Activated CD8-positive, alpha-beta memory T cell treated with anti-CD3 and anti-CD28 coated beads, Interleukin-2, amount 50 U/mL, for 48 hours (primary cell): ENCODE data around the gene GDF10.

Experiments used
- DNase-seq: peaks from one replicate; pipeline ENCODE4 v3.0.0-alpha.2; 2020

The GDF10 gene

DNA sequence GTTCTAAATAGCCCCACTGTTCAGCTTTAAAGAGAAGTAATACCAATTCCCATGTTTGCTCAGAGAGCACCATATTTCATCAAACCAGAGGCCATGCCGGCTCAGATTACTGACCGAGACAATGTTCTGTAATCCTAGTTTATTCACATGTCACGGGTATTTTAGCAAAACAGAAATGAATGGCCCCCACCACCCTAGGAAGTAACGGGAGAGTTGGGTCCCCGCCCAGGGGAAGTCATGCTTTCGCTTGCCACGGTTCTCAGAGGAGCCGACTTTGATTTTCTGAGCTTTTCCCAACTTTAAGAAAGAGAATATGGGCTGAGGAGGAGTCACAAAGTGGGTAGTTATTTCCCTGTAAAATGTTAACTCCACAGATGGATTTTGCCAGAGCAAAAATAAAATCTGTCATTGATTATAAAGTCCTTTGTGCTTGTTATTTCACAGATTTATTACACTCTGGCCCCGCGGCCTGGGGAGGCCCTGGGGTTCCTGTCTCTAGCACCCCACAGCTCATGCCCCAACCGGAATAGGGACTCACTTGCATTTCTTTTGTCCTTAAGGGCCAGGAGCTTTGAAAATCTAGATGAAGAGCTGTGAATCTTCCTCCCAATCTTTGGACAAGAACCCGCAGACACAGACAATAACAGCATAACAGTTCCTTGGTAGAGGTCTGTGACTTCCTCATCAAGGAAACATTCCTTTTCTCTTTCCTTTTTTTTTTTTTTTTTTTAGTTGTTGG lies 3.7 kb upstream of the GDF10 start:
- no peak for DNase-seq

DNA sequence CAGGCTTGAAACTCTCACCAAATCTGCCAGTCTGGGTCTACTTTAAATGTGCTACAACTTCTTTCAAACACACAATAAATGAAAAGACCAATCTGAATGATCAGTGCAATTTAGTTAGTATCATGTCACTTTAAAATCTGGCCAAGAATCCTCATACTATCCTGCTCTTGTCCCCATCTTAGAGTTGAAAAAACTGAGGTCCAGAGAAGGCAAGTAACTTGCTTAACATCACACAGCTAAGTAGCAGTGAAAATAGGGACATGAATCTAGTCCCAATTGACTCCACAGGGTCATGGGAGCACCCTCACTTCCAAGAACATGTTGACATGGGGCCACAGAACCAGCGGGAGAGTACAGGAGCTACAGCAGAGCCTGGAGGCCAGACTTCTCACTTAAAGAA lies 3.1 kb upstream of the GDF10 start:
- DNase-seq = no peak

DNA sequence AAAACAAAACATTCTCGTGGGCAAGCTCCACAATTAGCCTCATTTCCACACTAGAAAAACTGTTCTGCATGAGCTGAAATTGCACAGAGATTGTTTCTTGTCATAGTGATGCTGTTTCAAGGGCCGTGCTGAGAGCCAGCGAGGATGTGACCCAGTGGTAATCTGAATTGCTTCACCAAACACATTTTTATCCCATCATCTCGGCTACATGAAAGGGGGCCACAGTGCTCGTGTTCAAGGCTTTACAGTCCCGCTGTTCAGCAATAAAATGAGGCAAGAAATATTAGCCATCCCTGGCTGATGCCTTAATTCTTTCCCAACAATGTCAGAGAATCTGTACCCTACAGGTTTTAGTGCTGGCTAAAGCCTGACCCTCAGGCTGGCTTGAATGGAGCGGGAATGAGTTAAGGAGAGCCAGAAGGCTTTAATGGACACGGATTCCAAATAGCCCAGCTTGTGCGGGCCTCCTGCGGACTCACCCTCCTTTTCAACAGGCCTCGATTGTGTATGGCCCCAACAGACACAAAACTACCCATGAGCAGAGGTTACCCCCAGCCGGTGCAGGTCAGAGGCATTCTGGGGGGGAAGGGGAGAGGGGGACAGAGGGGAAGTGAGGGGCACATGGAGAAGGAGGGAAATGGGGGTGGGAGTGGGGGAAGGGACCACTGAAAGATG lies 2.0 kb upstream of the GDF10 start:
- DNase-seq = no peak

DNA sequence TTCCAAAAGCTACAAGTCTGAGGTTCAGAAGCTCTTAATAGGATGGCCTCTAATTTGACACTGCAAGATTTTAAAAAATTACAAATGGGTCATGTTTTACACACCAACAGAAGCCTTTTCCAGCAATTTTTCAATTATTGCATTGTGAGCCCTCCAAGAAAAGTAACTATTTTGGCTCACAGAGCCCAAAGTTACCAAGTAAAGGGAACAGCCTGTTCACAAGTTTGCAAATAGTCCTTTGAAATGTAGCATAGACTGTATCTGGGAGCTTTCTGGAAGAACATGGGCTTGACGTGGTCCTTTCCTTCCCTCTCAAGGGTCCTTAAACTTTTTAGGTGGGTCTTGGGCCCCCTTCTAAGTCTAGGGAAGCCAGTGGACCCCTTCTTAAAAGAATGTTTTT lies 1.3 kb upstream of the GDF10 start:
- no peak for DNase-seq

DNA sequence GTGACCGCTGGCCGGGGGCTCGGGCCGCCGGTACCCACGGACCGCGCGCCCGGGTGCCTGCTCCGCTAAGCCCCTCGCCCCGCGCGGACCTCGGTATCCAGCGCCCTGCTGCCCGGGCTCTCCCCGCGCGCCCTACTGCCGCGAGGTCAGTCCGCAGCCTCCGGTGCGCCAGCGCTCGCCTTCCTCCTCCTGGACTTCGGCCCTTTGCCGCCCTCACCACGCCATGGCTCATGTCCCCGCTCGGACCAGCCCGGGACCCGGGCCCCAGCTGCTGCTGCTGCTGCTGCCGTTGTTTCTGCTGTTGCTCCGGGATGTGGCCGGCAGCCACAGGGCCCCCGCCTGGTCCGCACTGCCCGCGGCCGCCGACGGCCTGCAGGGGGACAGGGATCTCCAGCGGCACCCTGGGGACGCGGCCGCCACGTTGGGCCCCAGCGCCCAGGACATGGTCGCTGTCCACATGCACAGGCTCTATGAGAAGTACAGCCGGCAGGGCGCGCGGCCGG lies 483 bp downstream of the GDF10 start:
- DNase-seq = no peak

DNA sequence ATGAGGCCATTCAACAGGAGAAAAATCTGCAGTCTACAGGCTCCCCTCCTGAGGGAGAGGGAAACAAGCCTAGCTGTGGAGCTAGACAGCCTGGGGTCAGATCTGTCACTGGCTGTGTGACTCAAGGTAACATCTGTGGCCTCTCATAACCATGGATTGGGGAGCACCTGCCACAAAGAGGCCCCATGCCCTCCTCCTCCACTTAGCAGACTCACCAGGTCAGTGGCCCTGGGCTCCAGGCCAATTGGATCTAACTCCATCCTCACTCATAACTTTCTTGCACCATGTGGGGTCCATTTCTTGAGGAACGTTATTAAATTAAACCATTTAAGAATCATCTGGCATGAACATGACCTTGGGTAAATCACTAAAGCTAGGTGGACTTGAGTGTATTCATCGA lies 1.8 kb downstream of the GDF10 start:
- DNase-seq = no peak

DNA sequence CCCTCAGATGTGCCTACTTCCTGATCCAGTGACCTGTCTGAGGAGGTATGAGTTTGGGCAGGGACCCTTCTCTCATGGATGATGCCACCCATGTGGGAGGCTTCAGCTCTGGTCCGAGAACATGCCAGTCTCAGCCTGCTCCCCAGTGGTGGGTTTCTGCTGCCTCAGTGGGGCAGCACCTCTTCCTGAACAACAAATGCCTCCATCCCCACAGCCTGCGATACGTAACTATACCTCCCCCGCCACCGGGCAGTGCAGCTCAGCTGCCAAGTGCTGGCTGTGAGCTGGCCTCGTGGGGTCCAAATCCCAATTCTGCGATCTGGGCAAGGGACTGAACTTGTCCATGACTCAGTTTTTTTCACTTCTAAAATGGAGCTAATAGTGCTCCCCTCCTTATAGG lies 3.1 kb downstream of the GDF10 start:
- no peak for DNase-seq

DNA sequence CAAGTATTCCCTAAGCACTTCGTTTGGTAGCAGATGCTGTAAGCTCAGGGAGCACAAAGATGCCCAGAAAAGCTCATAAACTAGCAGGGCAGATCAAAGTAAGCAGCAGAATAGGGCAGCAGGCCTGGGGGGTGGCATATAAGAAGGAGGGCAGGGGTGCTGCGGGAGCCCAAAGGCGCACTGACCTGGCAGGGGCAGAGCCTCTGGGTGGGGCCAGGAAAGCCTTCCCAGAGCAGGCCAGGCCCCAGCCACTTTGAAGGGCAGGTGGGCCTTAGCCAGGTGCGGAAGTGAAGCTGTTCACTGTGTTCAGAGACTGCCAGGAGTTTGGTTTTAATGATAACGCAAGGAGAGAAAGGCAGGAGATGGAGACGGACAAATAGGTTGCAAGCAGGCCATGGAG lies 3.9 kb downstream of the GDF10 start:
- DNase-seq = no peak

DNA sequence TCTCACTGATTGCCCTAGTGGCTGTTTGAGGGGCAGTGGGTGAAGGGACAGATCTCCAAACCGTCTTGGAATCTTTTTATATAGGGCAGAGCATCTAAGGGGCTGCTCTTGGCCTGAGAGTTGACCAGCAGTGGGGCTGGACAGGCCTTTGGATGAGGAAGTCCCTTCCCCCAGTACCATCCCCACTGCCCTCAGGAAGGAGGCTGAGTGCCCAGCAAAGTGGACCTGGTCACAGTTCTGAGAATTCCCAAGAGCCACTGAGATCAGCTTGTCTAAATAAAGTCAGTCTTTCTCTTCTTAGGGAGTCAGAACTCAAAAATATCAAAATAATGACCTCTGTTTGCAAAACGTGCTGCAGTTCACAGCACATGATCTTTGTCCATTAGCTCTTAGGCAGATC lies 5.6 kb downstream of the GDF10 start:
- DNase-seq = no peak

DNA sequence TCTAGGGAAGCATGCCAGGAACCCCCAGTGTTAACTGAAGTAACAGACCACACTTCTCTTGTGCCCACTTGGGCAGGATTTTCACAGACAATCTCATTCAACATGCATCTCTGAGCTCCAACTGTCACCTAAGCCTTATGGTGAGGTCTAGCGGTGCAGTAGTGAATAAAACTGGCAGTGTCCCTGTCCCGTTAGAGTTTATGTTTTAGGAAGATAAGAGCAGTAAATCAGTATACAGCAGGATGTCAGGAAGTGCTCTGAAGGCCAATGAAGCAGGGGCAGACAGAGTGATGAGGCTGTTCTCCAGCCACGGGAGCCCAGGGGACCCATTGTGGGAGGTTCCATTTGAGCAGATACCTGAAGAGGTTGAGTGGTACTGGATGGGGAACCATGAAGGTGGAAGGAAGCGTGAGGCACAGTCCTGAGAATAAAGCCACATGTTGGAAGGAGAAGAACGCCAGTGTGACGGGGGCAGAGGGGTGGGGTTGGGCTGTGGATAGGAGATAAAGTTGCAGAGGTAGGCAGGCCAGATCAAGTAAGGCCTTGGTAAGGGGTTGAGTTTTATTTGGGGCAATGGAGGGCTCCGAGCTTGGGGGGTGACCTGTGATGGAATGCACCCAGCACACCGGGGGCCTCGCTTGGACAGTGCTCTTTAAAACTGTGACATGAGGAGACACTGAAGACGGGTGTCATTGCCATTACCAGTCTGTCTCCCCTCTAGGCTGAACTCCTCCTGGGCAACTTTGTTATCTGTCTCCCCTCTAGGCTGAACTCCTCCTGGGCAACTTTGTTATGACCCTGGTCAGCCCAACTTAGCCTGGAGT lies 6.6 kb downstream of the GDF10 start:
- no peak for DNase-seq

DNA sequence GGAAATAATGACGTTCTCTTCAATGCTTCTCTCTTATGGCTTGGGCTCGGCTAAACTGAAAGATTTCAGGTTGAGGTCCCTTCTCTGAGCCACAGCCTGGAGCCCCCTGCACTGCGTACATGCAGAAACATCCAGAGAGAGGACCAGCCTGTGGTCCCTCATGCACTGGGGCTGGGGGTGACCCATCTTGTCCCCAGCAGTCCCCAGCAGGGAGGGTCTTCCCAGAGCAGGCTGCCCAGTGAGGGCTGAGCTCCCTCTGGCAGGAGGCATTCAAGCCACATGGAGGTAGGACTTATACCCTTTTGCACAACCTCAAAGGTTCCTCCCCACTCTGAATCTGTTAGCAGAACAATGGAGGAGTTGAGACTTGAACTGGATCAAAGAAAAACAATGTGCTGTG lies 7.4 kb downstream of the GDF10 start:
- no peak for DNase-seq

DNA sequence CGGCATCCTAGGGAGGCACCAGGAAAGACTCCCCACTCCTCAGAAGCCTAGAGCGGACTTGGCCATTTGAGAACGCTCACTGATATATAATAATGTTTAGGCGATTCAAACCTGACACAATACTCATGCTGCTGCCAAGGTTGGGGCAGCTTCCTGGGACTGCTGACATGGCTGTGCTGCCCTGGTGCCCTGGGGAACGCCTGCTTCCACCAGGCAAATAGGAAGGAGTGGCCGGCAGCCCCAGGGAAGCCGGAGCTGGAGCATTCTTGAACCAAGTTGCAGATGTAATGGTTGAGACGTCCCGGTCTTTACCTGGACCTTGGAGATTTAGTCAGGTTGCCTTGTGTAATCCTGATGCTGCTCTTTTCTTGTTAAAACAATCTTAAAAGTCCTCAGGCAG lies 8.8 kb downstream of the GDF10 start:
- DNase-seq = no peak

DNA sequence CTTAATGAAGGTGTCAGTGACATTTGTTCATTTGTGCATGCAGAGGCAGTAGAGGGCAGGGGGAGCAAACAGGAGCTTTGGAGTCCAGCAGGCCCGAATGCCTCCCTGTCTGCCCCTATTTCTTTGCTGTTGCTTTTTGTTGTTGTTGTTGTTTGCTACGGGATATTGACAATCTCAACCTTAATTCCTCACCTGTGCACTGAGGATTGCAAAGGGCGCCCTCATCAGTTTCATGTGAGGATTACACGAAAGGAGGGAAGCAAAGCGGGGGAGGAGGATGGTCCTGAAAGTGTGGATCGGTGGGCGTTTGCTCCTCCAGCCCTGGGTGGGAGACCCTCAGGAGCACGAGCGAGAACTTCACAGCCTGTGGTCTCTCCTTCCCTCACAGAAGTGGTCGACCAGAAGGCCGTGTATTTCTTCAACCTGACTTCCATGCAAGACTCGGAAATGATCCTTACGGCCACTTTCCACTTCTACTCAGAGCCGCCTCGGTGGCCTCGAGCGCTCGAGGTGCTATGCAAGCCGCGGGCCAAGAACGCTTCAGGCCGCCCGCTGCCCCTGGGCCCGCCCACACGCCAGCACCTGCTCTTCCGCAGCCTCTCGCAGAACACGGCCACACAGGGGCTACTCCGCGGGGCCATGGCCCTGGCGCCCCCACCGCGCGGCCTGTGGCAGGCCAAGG lies 9.6 kb downstream of the GDF10 start:
- DNase-seq = no peak

DNA sequence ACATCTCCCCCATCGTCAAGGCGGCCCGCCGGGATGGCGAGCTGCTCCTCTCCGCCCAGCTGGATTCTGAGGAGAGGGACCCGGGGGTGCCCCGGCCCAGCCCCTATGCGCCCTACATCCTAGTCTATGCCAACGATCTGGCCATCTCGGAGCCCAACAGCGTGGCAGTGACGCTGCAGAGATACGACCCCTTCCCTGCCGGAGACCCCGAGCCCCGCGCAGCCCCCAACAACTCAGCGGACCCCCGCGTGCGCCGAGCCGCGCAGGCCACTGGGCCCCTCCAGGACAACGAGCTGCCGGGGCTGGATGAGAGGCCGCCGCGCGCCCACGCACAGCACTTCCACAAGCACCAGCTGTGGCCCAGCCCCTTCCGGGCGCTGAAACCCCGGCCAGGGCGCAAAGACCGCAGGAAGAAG lies 10.1 kb downstream of the GDF10 start:
- DNase-seq = no peak

DNA sequence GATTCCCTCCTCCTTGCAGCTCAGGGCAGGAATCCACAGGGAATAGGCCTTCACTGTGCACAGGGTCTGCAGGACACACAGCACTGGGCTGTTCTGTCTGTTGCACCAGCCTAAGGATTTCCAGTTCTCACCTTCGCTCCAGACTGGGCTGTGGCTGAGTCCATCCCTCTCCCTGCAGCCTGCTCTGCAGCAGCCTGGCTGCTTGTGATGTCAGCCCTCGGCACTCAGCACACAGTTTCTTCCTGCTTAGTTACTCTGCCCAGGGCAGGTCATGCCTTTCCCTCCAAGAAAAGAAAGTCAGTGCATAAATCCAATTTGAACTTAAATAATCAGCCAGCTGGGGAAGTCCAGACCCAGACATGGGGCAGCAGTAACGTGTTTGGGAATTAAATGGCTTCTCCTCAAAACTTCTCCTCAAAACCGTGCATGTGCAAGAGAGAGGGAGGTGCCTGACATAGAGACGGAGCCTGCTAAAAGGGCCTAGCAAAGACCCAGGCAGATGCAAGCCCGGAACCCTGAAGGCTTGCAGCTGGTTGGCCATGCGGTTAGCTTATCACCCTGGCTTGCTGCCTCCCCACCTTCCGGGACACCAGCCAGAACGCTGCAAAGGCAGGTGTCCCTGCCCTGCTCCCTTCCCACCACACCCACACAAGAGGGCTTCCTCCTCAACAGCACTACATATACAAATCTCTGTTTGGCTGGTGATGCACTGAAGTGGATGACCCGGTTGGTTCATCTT lies 11.4 kb downstream of the GDF10 start:
- DNase-seq = no peak

DNA sequence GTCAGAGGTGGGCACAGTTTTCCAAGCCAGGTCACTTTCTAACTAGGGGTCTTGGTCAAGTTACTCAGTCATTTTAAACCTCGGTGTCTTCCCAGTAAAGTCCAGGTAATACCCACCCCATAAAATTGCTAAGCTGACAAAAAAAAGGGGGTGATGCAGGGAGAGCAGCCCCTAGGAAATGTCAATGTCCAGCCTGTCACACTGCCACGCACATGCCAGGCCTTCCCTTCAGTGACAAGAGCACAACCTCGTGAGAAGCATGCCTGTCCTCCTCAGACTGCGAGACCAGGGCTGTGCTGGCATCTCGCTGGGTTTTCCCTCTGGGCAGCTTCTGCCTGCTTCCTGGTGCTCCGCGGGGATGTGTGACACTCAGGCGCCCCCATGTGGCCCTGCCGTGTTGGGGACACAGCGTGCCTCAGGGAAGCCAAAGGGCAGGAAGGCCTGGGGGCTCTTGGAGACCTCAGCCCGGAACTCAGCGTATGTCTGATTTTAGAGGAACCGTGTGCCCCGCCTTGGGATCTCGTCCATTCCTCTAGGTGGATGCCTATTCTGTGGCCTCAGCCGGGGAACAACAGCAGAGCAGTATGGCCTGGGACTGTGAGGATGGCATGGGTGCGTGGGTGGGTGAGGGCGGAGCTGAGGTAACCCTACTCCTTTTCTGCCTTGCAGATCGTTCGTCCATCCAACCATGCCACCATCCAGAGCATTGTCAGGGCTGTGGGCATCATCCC lies 12.1 kb downstream of the GDF10 start:
- DNase-seq = peak; percentile 89

DNA sequence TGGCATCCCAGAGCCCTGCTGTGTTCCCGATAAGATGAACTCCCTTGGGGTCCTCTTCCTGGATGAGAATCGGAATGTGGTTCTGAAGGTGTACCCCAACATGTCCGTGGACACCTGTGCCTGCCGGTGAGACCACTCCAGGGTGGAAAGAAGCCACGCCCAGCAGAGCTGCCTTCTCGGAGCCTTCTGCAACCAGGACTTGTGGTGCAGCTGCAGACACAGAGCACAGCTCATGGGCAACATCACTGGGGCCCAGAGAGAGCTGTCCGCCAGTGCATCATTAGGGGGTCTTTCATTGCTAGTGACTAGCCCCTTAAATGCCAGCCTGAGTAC lies 12.6 kb downstream of the GDF10 start:
- DNase-seq = no peak

DNA sequence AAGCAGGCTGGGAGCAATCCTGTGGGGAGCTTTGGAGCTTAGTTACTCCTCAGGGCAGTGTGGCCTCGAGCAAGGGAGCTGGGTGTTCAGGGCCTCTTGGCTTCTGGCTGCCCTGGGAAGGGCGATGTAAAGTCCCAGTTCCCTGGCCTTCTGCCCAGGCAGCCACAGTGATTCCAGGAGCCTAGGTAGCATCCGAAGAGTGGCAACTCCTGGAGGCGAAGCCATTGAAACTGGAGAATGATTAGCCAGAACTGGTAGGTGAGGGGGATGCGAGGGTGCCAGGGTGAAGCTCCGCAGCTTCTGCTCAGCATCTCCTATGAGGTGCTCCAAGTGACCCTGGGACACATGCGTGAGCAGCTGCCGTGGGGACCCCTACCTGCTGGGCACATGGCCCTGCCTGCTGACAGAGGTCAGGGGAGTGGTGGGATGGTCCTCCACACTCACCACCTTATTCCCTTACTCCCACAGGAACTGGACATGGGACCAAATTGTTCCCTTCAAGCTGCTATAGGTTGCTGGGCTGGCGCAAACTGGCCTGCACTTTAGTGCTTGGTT lies 14.5 kb downstream of the GDF10 start:
- DNase-seq = no peak

DNA sequence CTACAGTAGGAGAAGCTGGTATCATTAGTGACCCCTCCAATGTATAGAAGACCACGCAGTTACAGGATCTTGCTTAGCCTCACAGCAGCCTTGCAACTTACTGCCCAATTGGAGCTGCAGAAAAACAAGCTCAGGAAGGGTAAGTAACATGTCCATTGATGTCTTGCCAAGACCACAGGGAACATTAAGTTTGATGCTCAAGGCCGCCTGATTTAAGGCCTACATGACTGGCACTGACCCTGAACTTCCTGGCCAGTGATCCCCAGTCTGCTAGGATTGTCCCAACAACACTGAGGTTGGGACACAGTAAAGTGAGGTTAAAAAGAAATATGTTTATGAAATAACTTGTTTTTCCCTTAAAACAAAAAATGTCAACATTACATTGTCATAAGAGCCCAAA lies 15.4 kb downstream of the GDF10 start:
- no peak for DNase-seq

DNA sequence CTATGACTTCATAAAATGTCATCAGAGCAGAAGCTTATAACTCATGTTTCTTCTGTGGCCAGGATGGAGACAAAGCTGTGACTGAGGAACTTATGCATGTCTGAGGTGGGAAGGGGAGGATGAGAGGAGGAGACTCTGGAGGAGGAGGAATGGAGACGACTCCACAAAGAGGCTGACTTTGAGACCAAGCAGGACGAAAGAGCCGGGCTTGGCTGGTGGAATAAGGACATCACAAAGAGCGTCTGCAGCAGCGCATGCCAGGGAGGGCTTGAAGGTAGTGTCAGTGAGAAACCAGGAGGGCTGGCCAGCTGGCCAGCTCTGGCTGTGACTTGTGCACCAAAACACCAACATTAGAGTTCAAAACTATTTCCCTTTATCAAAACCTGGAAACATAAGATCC lies 16.1 kb downstream of the GDF10 start:
- no peak for DNase-seq

DNA sequence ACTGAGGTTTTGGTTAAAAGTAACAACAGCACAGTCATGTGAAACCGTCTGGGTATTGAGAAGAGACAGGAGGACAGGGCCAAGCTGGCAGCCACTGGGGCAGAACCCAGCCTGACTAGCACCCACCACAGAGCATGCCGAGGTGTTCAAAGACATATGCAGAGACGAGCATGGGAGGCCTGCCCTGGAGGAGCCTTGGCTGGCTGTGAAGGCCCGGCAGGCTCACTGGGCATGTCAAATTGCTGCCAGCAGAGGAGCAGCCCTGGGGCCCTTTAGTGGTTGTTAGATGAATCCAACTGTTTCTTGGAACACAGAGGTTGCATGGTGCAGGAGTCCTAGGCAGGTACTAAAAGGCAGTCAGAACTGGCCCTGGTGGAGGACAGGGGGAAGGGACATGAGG lies 17.3 kb downstream of the GDF10 start:
- no peak for DNase-seq

DNA sequence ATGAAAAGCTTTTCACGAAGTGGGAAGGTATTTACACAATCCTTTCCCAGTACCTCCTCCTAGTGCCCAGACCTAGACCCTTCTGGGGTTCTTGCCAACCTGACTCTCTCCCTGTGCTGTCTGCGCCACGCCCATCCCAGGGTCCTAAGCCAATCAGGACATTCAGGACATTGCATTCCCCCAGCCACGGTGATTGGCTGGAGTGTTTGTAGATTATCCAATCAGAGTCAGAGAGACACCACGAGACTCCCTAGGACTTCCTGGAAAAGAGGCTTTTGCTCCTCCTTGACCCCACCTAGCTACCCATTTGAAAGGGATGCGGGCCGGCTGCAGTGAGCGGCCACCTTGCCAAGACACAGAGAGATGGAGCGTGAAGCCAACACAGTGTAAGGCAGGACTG lies 18.7 kb downstream of the GDF10 start:
- DNase-seq = no peak
